ENCODE results near the gene PINLYP. TPM values are rescaled to one million over a fixed set of nuclear protein-coding genes. Genes with fewer than 3 reads are reported as not detected.
A peak's percentile ranks its signal among the peaks of the same experiment; 100 is the strongest.

PINLYP gene
- total and polyA plus RNA-seq, 2 of the 13 experiments (the other 11 are each of a cell fraction or from before 2014, with no cell fraction given): 0.21 to 0.24 TPM

DNA sequence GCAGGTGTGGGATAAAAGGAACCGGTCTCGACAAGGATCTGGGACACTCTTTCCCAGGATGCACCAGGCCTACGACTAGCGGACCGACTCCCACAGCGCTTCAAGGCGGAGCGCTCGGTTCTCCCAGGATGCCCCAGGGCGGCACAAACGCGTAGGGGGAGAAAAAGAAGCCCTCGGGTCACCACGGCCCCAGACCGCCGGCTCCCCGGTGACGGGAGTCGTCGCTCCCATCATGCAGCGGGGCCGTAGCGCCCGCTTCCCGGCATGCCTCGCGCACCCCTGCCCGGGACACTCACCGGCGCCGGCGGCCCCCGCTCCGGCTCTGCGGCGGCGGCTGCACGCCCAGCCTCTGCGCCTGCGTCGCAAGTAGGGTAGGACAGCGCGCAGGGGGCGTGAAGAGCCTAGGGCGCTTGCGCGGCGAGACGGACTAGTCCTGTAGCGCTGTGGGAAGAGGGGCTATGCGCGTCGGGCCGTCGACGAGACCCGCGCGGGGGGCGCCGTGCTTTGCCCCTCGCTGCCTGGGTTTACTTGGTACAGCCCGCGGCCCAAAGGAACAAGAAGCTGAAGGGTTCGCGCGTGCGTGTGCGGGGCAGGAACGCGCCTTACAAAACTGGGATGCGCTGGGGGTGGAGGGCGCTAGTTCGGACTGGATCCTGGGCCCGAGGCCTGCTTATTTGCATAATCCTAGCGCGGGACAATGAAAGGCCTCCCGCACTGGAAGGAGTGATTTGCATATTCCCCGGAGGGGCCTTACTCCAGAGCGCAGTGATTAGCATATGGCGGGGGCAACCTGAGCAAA lies 43.9 kb downstream of the PINLYP start, which contains the start of gene ZNF428 (continued):
- TF ChIP-seq ZHX2 (IDR thresholded peaks at IDR 0.05; ENCODE audit: low read depth): 0 out of 2 replicates have a peak, but pooled peaks have one; percentile 2
- peak; percentile 95 for TF ChIP-seq ZHX2 (CRISPR knock-in tag; IDR thresholded peaks at IDR 0.05; ENCODE audit: borderline replicate concordance)
- peak; percentile 85 for TF ChIP-seq HES4 (CRISPR knock-in tag; IDR thresholded peaks at IDR 0.05; ENCODE audit: borderline replicate concordance)
- no peak; the same call in 1 of the 2 replicates for TF ChIP-seq HDAC2 (CRISPR knock-in tag; IDR thresholded peaks at IDR 0.05)
- TF ChIP-seq, protein P1, sequence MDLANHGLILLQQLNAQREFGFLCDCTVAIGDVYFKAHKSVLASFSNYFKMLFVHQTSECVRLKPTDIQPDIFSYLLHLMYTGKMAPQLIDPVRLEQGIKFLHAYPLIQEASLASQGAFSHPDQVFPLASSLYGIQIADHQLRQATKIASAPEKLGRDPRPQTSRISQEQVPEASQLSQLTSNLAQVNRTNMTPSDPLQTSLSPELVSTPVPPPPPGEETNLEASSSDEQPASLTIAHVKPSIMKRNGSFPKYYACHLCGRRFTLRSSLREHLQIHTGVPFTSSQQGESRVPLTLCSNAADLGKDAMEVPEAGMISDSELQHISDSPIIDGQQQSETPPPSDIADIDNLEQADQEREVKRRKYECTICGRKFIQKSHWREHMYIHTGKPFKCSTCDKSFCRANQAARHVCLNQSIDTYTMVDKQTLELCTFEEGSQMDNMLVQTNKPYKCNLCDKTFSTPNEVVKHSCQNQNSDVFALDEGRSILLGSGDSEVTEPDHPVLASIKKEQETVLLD (CRISPR knock-in tag; IDR thresholded peaks at IDR 0.05; ENCODE audit: low read depth): peak; percentile 98
- peak; percentile 96 for TF ChIP-seq ZNF839 (CRISPR knock-in tag; IDR thresholded peaks at IDR 0.05; ENCODE audit: borderline replicate concordance)
- no peak for TF ChIP-seq ZNF484 (CRISPR knock-in tag; IDR thresholded peaks at IDR 0.05; ENCODE audit: borderline replicate concordance, low read depth)
- 0 out of 2 replicates have a peak, but pooled peaks have one; percentile 87 for TF ChIP-seq ZNF101 (CRISPR knock-in tag; IDR thresholded peaks at IDR 0.05; ENCODE audit: borderline replicate concordance, low read depth)
- peak; percentile 66; the same call in 1 of the 2 replicates for TF ChIP-seq ZFP90 (CRISPR knock-in tag; IDR thresholded peaks at IDR 0.05; ENCODE audit: borderline replicate concordance)
- peak; percentile 87 for TF ChIP-seq AGO2 (optimal IDR thresholded peaks at IDR 0.05; ENCODE audit: low read depth, low read length)
- TF ChIP-seq GRHL1 (CRISPR knock-in tag; conservative IDR thresholded peaks at IDR 0.05): no peak
- no peak for TF ChIP-seq ZNF207 (IDR thresholded peaks at IDR 0.05; ENCODE audit: borderline replicate concordance)
- TF ChIP-seq TFDP1 (CRISPR knock-in tag; IDR thresholded peaks at IDR 0.05; ENCODE audit: borderline replicate concordance): peak; percentile 69; the same call in 1 of the 2 replicates
- no peak; the same call in 1 of the 2 replicates for TF ChIP-seq IRF9 (CRISPR knock-in tag; IDR thresholded peaks at IDR 0.05; ENCODE audit: borderline replicate concordance)
- TF ChIP-seq REL (CRISPR knock-in tag; conservative IDR thresholded peaks at IDR 0.05): peak; percentile 94

All from HepG2 (cell line).